Spleen (tissue), 11 donors: ENCODE measurements around the gene POGLUT3. TPM values are rescaled to one million over a fixed set of nuclear protein-coding genes. Genes with fewer than 3 reads are reported as not detected.

Source experiments
- DNase-seq: peaks from one replicate; pipeline ENCODE4 v3.0.0-alpha.2; 2020
- H3K27ac ChIP-seq, 8 donors: fragments of 200-600 bp; sonication (generic) in 7 of 8; 1 replicate in 4 of 8; 2 replicates in 4 of 8; pipeline versions ENCODE4 v1.5.0 to v1.8.0; 2016 to 2021; ENCODE audit warnings: inconsistent platforms in 4 of 8, mild to moderate bottlenecking in 4 of 8, moderate library complexity in 1 of 8
- H3K27me3 ChIP-seq, 7 donors: fragments of 200-600 bp; sonication (generic) in 6 of 7; replicated peaks in 1 of 7; 1 replicate in 4 of 7; 2 replicates in 3 of 7; pipeline versions ENCODE4 v1.5.0 to v1.8.0; 2016 to 2021; ENCODE audit warnings: inconsistent platforms in 3 of 7, mild to moderate bottlenecking in 1 of 7
- H3K36me3 ChIP-seq, 6 donors: fragments of 200-600 bp; sonication (generic) in 5 of 6; 1 replicate in 4 of 6; 2 replicates in 2 of 6; pipeline versions ENCODE4 v1.5.0 to v1.8.0; 2016 to 2021; ENCODE audit warnings: inconsistent platforms in 2 of 6
- H3K4me1 ChIP-seq, 6 donors: fragments of 200-600 bp; sonication (generic) in 5 of 6; 1 replicate in 3 of 6; 2 replicates in 3 of 6; pipeline versions ENCODE4 v1.5.0 to v1.8.0; 2016 to 2021; ENCODE audit warnings: inconsistent platforms in 3 of 6
- H3K4me3 ChIP-seq, 8 donors: fragments of 200-600 bp; sonication (generic) in 7 of 8; 1 replicate in 4 of 8; 2 replicates in 4 of 8; pipeline versions ENCODE4 v1.5.0 to v1.8.0; 2016 to 2021; ENCODE audit warnings: inconsistent platforms in 4 of 8, mild to moderate bottlenecking in 4 of 8, moderate library complexity in 2 of 8
- H3K9me3 ChIP-seq, 8 donors: fragments of 200-600 bp; sonication (generic) in 7 of 8; 1 replicate in 4 of 8; 2 replicates in 4 of 8; pipeline versions ENCODE4 v1.5.0 to v1.8.0; 2016 to 2021; ENCODE audit warnings: inconsistent platforms in 4 of 8
- POLR2A ChIP-seq, 3 donors: fragments of 450-650 bp; IDR thresholded peaks; one replicate each; pipeline ENCODE4 v1.5.1; 2017; ENCODE audit warnings: antibody characterized with exemption in 3 of 3, mild to moderate bottlenecking in 1 of 3
- POLR2AphosphoS5 ChIP-seq, 3 donors: sonication (generic); formaldehyde crosslinking; IDR thresholded peaks; one replicate each; pipeline ENCODE4 v1.5.1; 2017; ENCODE audit warnings: antibody characterized with exemption in 3 of 3
- WGBS, 5 donors: extraction: QIAGEN DNeasy Blood & Tissue Kit in 3 of 5; methylation state at CpG; one replicate each; pipeline versions ENCODE4 v1.1.5 to v1.1.7; 2013 to 2018; 5-methylcytosine and 5-hydroxymethylcytosine counted together
- intact Hi-C: fragments of 100-400 bp; cut with DNase I; formaldehyde crosslinking; loops from one replicate; pipeline ENCODE4 v1.15.0; 2023; ENCODE audit warnings: low total_unique reads
- polyA plus RNA-seq, 3 donors: library from polyadenylated mRNA; stranded (reverse); fragments of 200-250 nt; gene quantifications; one replicate each; pipeline ENCODE4 v1.2.1, GENCODE V29; 2013
- total RNA-seq, 7 donors: library from RNA; depleted of rRNA in 3 of 7; stranded (reverse); fragments of >200 nt in 3 of 7; fragmentation: NEBNext Ultra II Directional in 4 of 7; extraction: Animal tissue kit (Norgen Biotek cat#: 25700) in 4 of 7; gene quantifications; one replicate each; pipeline versions ENCODE4 v1.1.0 to v1.2.1, GENCODE V29; 2016 to 2021
- TF ChIP-seq, protein P1 (sequence below), 11 experiments: fragments of 200-600 bp in 7 of 11; fragments of 450-650 bp in 4 of 11; sonication (generic) in 4 of 11; IDR thresholded peaks in 8 of 11; conservative IDR thresholded peaks in 3 of 11; 1 replicate in 7 of 11; 2 replicates in 4 of 11; pipeline versions ENCODE4 v1.4.0 to v1.8.0; 2016 to 2021; ENCODE audit warnings: antibody characterized with exemption in 11 of 11, inconsistent platforms in 4 of 11, mild to moderate bottlenecking in 1 of 11
- donor health status: healthy with polysubstance abuse.
- donor health status: DM: no; HTN: no; CAD: no; lungs with moderate emphysema.
- donor health status: DM: no; HTN: no; CAD: no.
- donor health status: Bipolar disorder and iron deficiency.
- donor health status: healthy.
- donor health status: DM: no; HTN: no; CAD: no.
- donor health status: DM: yes; HTN: yes; CAD: no.

POGLUT3 gene
- total and polyA plus RNA-seq, 10 donors, result 3.0 to 21.0 (median 15.1) TPM

DNA sequence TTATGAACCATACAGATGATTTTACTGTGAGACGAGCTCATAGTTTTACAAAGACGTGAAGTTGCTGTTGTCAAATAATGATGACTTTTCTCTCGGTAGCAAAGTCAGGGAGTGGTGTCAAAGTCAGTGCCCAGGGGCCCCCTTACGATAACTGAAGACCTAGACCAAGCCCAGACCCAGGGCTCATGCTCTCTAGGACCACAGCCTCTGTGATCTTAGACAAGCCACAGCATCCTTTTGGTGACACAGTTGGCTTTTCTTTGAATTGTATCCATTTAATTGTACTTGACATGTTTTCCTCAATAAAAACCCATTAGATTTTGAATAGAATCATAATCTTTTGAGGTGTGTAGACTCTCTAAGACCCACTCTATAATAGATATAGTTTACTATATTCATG is 17.9 kb upstream of the POGLUT3 start:
- TF ChIP-seq POLR2AphosphoS5 (IDR thresholded peaks at IDR 0.05) (no peak), POLR2A (IDR thresholded peaks at IDR 0.05) (no peak)
- TF ChIP-seq, protein P1, sequence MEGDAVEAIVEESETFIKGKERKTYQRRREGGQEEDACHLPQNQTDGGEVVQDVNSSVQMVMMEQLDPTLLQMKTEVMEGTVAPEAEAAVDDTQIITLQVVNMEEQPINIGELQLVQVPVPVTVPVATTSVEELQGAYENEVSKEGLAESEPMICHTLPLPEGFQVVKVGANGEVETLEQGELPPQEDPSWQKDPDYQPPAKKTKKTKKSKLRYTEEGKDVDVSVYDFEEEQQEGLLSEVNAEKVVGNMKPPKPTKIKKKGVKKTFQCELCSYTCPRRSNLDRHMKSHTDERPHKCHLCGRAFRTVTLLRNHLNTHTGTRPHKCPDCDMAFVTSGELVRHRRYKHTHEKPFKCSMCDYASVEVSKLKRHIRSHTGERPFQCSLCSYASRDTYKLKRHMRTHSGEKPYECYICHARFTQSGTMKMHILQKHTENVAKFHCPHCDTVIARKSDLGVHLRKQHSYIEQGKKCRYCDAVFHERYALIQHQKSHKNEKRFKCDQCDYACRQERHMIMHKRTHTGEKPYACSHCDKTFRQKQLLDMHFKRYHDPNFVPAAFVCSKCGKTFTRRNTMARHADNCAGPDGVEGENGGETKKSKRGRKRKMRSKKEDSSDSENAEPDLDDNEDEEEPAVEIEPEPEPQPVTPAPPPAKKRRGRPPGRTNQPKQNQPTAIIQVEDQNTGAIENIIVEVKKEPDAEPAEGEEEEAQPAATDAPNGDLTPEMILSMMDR (IDR thresholded peaks at IDR 0.05 in 8 of 11, conservative IDR thresholded peaks at IDR 0.05 in 3 of 11), result no peak
- Histone ChIP-seq H3K27me3 (no peaks in the 10 kb centered on the region), H3K4me1 (no peaks in the 10 kb centered on the region), H3K36me3 (no peaks in the 10 kb centered on the region), H3K27ac (no peak overlapping the region), H3K9me3 (no peaks in the 10 kb centered on the region), H3K4me3 (no peak overlapping the region)
- intact Hi-C loops, result no loop called here
- 91 to 96% (median 94%) methylated on average over 4 of the region's 4 CpGs for WGBS, 5 donors
- no peak for DNase-seq

- intact Hi-C loops, result no loop called here
- DNase-seq, result no peak
- 75 to 84% (median 82%) methylated on average over 2 of the region's 2 CpGs for WGBS, 5 donors
- no peak overlapping the region for H3K4me3 ChIP-seq
- no peaks in the 10 kb centered on the region for H3K4me1 ChIP-seq
- H3K9me3 ChIP-seq, result no peaks in the 10 kb centered on the region
- H3K27me3 ChIP-seq, result no peaks in the 10 kb centered on the region
- H3K27ac ChIP-seq, result no peak overlapping the region
- no peak for TF ChIP-seq POLR2A (IDR thresholded peaks at IDR 0.05)
- TF ChIP-seq, protein P1 (IDR thresholded peaks at IDR 0.05 in 8 of 11, conservative IDR thresholded peaks at IDR 0.05 in 3 of 11), result no peak
- no peak for TF ChIP-seq POLR2AphosphoS5 (IDR thresholded peaks at IDR 0.05)
- H3K36me3 ChIP-seq, result no peaks in the 10 kb centered on the region
Observed at GRCh38 chr11:108512708-108513107, 14.5 kb upstream of the POGLUT3 start.

DNA sequence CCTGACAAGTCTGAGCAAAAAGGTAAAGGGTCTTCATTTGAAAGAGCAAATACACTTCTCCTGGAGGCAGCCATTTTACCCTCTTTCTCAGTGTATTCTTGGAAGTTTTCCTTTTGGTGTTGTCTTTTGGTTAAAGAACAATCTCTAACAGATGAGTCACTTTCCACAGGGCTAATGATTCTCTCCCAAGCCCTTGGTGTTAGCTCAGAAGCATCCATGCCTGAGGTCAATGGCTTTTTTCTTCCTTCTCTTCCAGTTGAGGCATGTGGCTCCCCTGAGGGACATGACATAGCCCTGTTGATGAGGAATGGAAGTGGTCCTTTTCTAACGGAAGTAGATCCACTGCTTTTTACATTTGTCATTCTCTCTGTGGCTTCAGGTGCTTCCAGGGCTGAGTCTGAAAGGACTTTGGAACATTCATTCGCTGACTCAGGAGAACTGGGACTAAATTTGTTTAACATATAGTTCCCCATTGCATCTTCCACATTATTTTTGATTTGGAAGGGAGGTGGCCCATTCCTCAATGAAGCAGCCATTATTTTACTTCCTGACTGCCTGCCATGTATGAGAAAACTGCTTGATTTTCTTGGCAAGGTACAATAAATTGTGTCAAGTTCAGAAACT is 13.8 kb upstream of the POGLUT3 start:
- Histone ChIP-seq H3K9me3 (no peaks in the 10 kb centered on the region), H3K4me1 (no peaks in the 10 kb centered on the region), H3K36me3 (no peaks in the 10 kb centered on the region), H3K27ac (no peak overlapping the region), H3K27me3 (no peaks in the 10 kb centered on the region), H3K4me3 (no peak overlapping the region)
- no peak for DNase-seq
- TF ChIP-seq POLR2AphosphoS5 (IDR thresholded peaks at IDR 0.05), result no peak
- TF ChIP-seq, protein P1 (IDR thresholded peaks at IDR 0.05 in 8 of 11, conservative IDR thresholded peaks at IDR 0.05 in 3 of 11), result no peak
- no peak for TF ChIP-seq POLR2A (IDR thresholded peaks at IDR 0.05)
- 86 to 94% (median 92%) methylated on average over 2 of the region's 2 CpGs for WGBS, 5 donors
- intact Hi-C loops, result no loop called here

DNA sequence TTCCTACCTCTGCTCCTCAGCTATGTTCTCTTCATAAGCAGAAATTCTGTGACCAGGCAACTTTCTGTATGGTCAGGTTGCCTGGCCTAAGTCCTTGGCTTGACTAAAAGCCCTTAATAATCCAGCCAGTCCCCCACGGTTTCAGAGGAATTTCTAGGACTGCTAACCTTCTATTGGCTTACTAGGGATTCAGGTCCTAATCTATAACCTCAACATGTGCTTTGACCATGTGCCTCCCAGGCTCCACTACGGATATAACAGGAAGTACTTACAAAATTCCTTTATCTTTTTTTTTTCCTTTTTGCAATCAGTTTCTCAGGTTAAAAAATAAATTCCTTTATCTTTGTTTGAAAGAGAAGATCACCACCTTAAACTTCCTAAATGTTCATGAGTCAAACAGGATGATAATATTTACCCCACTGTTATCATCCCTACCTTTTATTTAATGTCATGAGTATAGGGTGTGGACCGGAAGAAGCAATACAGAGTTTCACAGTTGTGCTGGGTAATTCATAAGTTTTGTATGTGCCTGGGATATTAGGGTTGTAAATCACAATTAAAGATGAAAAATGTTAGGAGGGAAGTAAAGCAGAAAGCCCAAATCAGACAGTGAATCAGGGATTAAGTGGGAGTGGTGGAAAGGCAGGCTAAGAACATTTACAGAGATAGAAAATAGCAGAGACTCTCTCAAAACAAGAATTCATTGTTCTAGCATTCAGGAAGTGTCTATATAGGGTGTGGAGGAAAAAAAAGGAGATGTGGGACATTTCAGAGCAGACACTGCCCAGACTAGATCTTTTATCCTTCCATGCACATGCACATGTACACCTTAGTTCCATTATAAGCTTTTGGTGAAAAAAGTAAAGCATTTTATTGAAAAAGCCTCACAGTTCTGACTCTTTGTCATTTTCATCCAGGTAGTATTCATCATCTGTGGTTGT is 10.7 kb upstream of the POGLUT3 start:
- DNase-seq, result no peak
- Histone ChIP-seq H3K36me3 (no peaks in the 10 kb centered on the region), H3K9me3 (no peaks in the 10 kb centered on the region), H3K27ac (no peak overlapping the region), H3K4me1 (no peaks in the 10 kb centered on the region), H3K4me3 (no peak overlapping the region), H3K27me3 (no peaks in the 10 kb centered on the region)
- intact Hi-C loops, result no loop called here
- TF ChIP-seq POLR2AphosphoS5 (IDR thresholded peaks at IDR 0.05) (no peak), POLR2A (IDR thresholded peaks at IDR 0.05) (no peak)
- TF ChIP-seq, protein P1 (IDR thresholded peaks at IDR 0.05 in 8 of 11, conservative IDR thresholded peaks at IDR 0.05 in 3 of 11), result no peak
- WGBS, 5 donors, result 58 to 73% (median 62%) methylated on average over 3 of the region's 3 CpGs
